A549 (cell line): ENCODE data around the gene PPA1. TPM values are rescaled to one million over a fixed set of nuclear protein-coding genes. Genes with fewer than 3 reads are reported as not detected.

ENCODE experiments used
- ATAC-seq, 2 experiments: fragments of 200-7000 bp in 1 of 2; fragments of >200 bp in 1 of 2; cut with Nextera tagmentation in 1 of 2; cut with Tn5 transposase in 1 of 2; 3 replicates each; pipeline versions ENCODE4 v1.8.0 to v1.9.1; 2018 to 2020; ENCODE audit warnings: mild to moderate bottlenecking in 1 of 2, moderate library complexity in 1 of 2
- CTCF ChIA-PET: fragments of 300-600 bp; sonication (Branson Sonifier 250); formaldehyde crosslinking; extraction: SDS; loops from one replicate; lab custom pipeline; 2021; ENCODE audit warnings: antibody characterized with exemption, inconsistent platforms; lab: Yijun Ruan, JAX
- POLR2A ChIA-PET: fragments of 350-600 bp; formaldehyde crosslinking; extraction: SDS; loops from one replicate; lab custom pipeline; 2021; ENCODE audit warnings: antibody characterized with exemption, inconsistent platforms; lab: Yijun Ruan, JAX
- DNase-seq, 2 experiments: peaks; one replicate each; pipeline versions ENCODE4 v3.0.0 to v3.0.0-alpha.2; 2011 to 2016; ENCODE audit warnings: low read depth in 1 of 2, low spot score in 1 of 2
- FAIRE-seq: peaks from 2 replicates; lab custom pipeline; 2011; peaks lifted over from hg19 to GRCh38; lab: Jason Lieb, UNC
- H3K27ac ChIP-seq, 2 experiments: fragments of >200 bp; sonication (Bioruptor Twin); formaldehyde crosslinking; 3 replicates each; pipeline ENCODE4 v1.5.1; 2016 to 2017
- H3K4me1 ChIP-seq: fragments of >200 bp; sonication (Bioruptor Twin); formaldehyde crosslinking; 3 replicates; pipeline ENCODE4 v1.6.1; 2016
- H3K4me2 ChIP-seq: fragments of >200 bp; sonication (Bioruptor Twin); formaldehyde crosslinking; 3 replicates; pipeline ENCODE4 v1.6.1; 2016
- H3K4me3 ChIP-seq: fragments of >200 bp; sonication (Bioruptor Twin); formaldehyde crosslinking; 3 replicates; pipeline ENCODE4 v1.5.1; 2016
- H3K9me3 ChIP-seq: fragments of >200 bp; sonication (Bioruptor Twin); formaldehyde crosslinking; 3 replicates; pipeline ENCODE4 v1.6.1; 2016
- ATOH8 ChIP-seq: fragments of 250-450 bp; sonication (Bioruptor Pico); IDR thresholded peaks from 2 replicates; pipeline ENCODE4 v1.5.0; 2020; ENCODE audit warnings: low read depth, mild to moderate bottlenecking, moderate library complexity
- BHLHE40 ChIP-seq: IDR thresholded peaks from 2 replicates; pipeline ENCODE4 v1.6.1; 2012; ENCODE audit warnings: low read depth, low read length, inconsistent platforms
- CBX8 ChIP-seq: fragments of 200-600 bp; sonication (generic); IDR thresholded peaks from 2 replicates; pipeline ENCODE4 v1.6.1; 2016
- CHD2 ChIP-seq: fragments of 150-350 bp; IDR thresholded peaks from 2 replicates; pipeline ENCODE4 v1.6.1; 2014; ENCODE audit warnings: low read length; ENCODE audit not compliant: partially characterized antibody
- E2F6 ChIP-seq: IDR thresholded peaks from 2 replicates; pipeline ENCODE4 v1.6.1; 2012; ENCODE audit warnings: low read depth, borderline replicate concordance
- ELK1 ChIP-seq: fragments of 150-350 bp; IDR thresholded peaks from 2 replicates; pipeline ENCODE4 v1.6.1; 2014; ENCODE audit warnings: low read depth, mild to moderate bottlenecking, low read length
- FOSB ChIP-seq: fragments of 250-450 bp; sonication (Bioruptor Pico); IDR thresholded peaks from 2 replicates; pipeline ENCODE4 v1.5.0; 2020; ENCODE audit warnings: mild to moderate bottlenecking, moderate library complexity
- FOSL2 ChIP-seq, 2 experiments: fragments of 450-650 bp in 1 of 2; fragments of >200 bp in 1 of 2; sonication (Bioruptor Twin) in 1 of 2; formaldehyde crosslinking; IDR thresholded peaks; 2 replicates each; pipeline versions ENCODE4 v1.5.0 to v1.6.1; 2016 to 2020; ENCODE audit warnings: mild to moderate bottlenecking in 1 of 2, moderate library complexity in 1 of 2
- HES2 ChIP-seq: fragments of >200 bp; sonication (Bioruptor Twin); formaldehyde crosslinking; IDR thresholded peaks from 2 replicates; pipeline ENCODE4 v1.6.1; 2016
- HMGXB4 ChIP-seq: fragments of 250-450 bp; sonication (Bioruptor Pico); IDR thresholded peaks from 2 replicates; pipeline ENCODE4 v1.5.0; 2021; ENCODE audit warnings: mild to moderate bottlenecking, moderate library complexity, borderline replicate concordance
- JUN ChIP-seq, 2 experiments: fragments of >200 bp; sonication (Bioruptor Twin); formaldehyde crosslinking; IDR thresholded peaks; 2 replicates in 1 of 2; 3 replicates in 1 of 2; pipeline ENCODE4 v1.6.1; 2016 to 2017
- JUNB ChIP-seq: fragments of >200 bp; sonication (Bioruptor Twin); formaldehyde crosslinking; IDR thresholded peaks from 2 replicates; pipeline ENCODE4 v1.6.1; 2016
- MYC ChIP-seq: IDR thresholded peaks from 2 replicates; pipeline ENCODE4 v1.6.1; 2012; ENCODE audit warnings: mild to moderate bottlenecking, inconsistent platforms, low read length, improper control_type of control experiment, borderline replicate concordance
- PHF8 ChIP-seq: fragments of 200-600 bp; sonication (generic); IDR thresholded peaks from 2 replicates; pipeline ENCODE4 v1.6.1; 2016; ENCODE audit warnings: low read depth, mild to moderate bottlenecking, antibody characterized with exemption, moderate library complexity, borderline replicate concordance
- POLR2AphosphoS2 ChIP-seq: conservative IDR thresholded peaks from 2 replicates; pipeline ENCODE4 v1.6.1; 2012; ENCODE audit warnings: low read length, improper control_type of control experiment, inconsistent platforms
- RARB ChIP-seq: fragments of 250-450 bp; sonication (Bioruptor Pico); IDR thresholded peaks from 2 replicates; pipeline ENCODE4 v1.8.0; 2021; ENCODE audit warnings: mild to moderate bottlenecking, moderate library complexity
- RNF2 ChIP-seq: fragments of 200-600 bp; sonication (generic); IDR thresholded peaks from 2 replicates; pipeline ENCODE4 v1.6.1; 2016; ENCODE audit warnings: low read depth, mild to moderate bottlenecking, antibody characterized with exemption, moderate library complexity, borderline replicate concordance
- TFCP2L1 ChIP-seq: fragments of 250-450 bp; sonication (Bioruptor Pico); IDR thresholded peaks from 2 replicates; pipeline ENCODE4 v1.5.0; 2021; ENCODE audit warnings: mild to moderate bottlenecking
- ZC3H11A ChIP-seq: fragments of 450-650 bp; IDR thresholded peaks from 2 replicates; pipeline ENCODE4 v1.6.1; 2014; ENCODE audit warnings: antibody characterized with exemption, mild to moderate bottlenecking
- ZFP36 ChIP-seq: fragments of 450-650 bp; IDR thresholded peaks from 2 replicates; pipeline ENCODE4 v1.6.1; 2014; ENCODE audit warnings: borderline replicate concordance; ENCODE audit not compliant: partially characterized antibody
- ZNF302 ChIP-seq: fragments of 250-450 bp; sonication (Bioruptor Pico); IDR thresholded peaks from 2 replicates; pipeline ENCODE4 v1.9.0; 2021; ENCODE audit warnings: inconsistent platforms, mild to moderate bottlenecking, moderate library complexity
- WGBS: methylation state at CpG from one replicate; pipeline ENCODE4 v1.1.6; 2017; ENCODE audit errors: missing lambda C conversion rate; 5-methylcytosine and 5-hydroxymethylcytosine counted together
- polyA plus RNA-seq, 4 experiments: library from polyadenylated mRNA; depleted of rRNA in 3 of 4; stranded (reverse); fragments of >200 nt; fragmentation: RNase III in 1 of 4; extraction: RNeasy Plus Mini Kit Qiagen cat#74134 plus additional on column Dnase treatment in 1 of 4; gene quantifications; 2 replicates in 3 of 4; 3 replicates in 1 of 4; pipeline ENCODE4 v1.2.3, GENCODE V29; 2011 to 2017

Gene PPA1
- polyA plus RNA-seq, 2 of the 4 experiments (the other 2 are of a cell fraction) = 205 to 273 TPM

GRCh38 chr10:70255329-70256299 lies 22.4 kb upstream of the PPA1 start:
- Histone ChIP-seq H3K4me2 (no peak overlapping the region), H3K27ac (no peak overlapping the region), H3K4me3 (no peak overlapping the region), H3K4me1 (no peaks in the 10 kb centered on the region), H3K9me3 (0 out of 3 replicates have a peak, but pooled peaks cover 5% of the 10 kb centered on the region)
- ChIA-PET CTCF (interaction anchor here (0.7 to 1.8 kb wide), 5 partner anchors 9 to 207 kb away, joined by 3 to 6 read pairs (median 4); no protein-coding TSS in a partner anchor), POLR2A (interaction anchor here (0.7 kb wide), 1 partner anchor 93 kb away, joined by 3 read pairs; no protein-coding TSS in a partner anchor)
- DNase-seq = no peak
- no peak for TF ChIP-seq ZNF302 (CRISPR knock-in tag)
- TF ChIP-seq E2F6 = no peak
- WGBS = 89% methylated on average over 70 of the region's 73 CpGs
- no peak for ATAC-seq
- FAIRE-seq = no peak

GRCh38 chr10:70254778-70255328 lies 21.6 kb upstream of the PPA1 start:
- Histone ChIP-seq H3K9me3 (0 out of 3 replicates have a peak, but pooled peaks cover 5% of the 10 kb centered on the region), H3K27ac (no peak overlapping the region), H3K4me2 (no peak overlapping the region), H3K4me1 (no peaks in the 10 kb centered on the region), H3K4me3 (no peak overlapping the region)
- ChIA-PET POLR2A (no interaction called here), CTCF (interaction anchor here (0.9 to 1.8 kb wide), 4 partner anchors 10 to 33 kb away, joined by 3 to 6 read pairs (median 4); no protein-coding TSS in a partner anchor)
- 94% methylated on average over 19 of the region's 40 CpGs for WGBS
- ATAC-seq (no peak), DNase-seq (no peak), FAIRE-seq (no peak)
- TF ChIP-seq MYC (no peak), CBX8 (no peak), RARB (CRISPR knock-in tag) (no peak), JUNB (no peak), CHD2 (no peak), ELK1 (no peak), ATOH8 (CRISPR knock-in tag) (no peak), ZNF302 (CRISPR knock-in tag) (no peak), BHLHE40 (no peak)

- Histone ChIP-seq H3K4me1 (no peaks in the 10 kb centered on the region), H3K9me3 (0 out of 3 replicates have a peak, but pooled peaks cover 5% of the 10 kb centered on the region), H3K27ac (no peak overlapping the region), H3K4me3 (no peak overlapping the region), H3K4me2 (no peak overlapping the region)
- DNase-seq = no peak
- TF ChIP-seq ZFP36 = no peak
- no peak for TF ChIP-seq CHD2
- no peak for TF ChIP-seq RNF2
- TF ChIP-seq POLR2AphosphoS2 = no peak
- no peak for TF ChIP-seq TFCP2L1 (CRISPR knock-in tag)
- no peak for TF ChIP-seq ZC3H11A
- no peak for TF ChIP-seq FOSL2 (IDR thresholded peaks at IDR 0.05)
- no peak for TF ChIP-seq FOSL2 (CRISPR knock-in tag; IDR thresholded peaks at IDR 0.05)
- no peak for TF ChIP-seq FOSB (CRISPR knock-in tag)
- TF ChIP-seq JUNB = no peak
- no peak for TF ChIP-seq PHF8
- no peak for TF ChIP-seq HES2
- TF ChIP-seq HMGXB4 (CRISPR knock-in tag) = no peak
- no peak for TF ChIP-seq JUN (IDR thresholded peaks at IDR 0.05)
- WGBS = 82% methylated on average over 14 of the region's 14 CpGs
- ChIA-PET POLR2A (no interaction called here), CTCF (interaction anchor here (0.9 to 1.8 kb wide), 4 partner anchors 11 to 32 kb away, joined by 3 to 6 read pairs (median 4); no protein-coding TSS in a partner anchor)
- no peak for ATAC-seq
- FAIRE-seq = no peak
Measured at GRCh38 chr10:70253878-70254765, 20.9 kb upstream of the PPA1 start.
